ENCODE results near the gene PTPN6.

PTPN6 gene

DNA sequence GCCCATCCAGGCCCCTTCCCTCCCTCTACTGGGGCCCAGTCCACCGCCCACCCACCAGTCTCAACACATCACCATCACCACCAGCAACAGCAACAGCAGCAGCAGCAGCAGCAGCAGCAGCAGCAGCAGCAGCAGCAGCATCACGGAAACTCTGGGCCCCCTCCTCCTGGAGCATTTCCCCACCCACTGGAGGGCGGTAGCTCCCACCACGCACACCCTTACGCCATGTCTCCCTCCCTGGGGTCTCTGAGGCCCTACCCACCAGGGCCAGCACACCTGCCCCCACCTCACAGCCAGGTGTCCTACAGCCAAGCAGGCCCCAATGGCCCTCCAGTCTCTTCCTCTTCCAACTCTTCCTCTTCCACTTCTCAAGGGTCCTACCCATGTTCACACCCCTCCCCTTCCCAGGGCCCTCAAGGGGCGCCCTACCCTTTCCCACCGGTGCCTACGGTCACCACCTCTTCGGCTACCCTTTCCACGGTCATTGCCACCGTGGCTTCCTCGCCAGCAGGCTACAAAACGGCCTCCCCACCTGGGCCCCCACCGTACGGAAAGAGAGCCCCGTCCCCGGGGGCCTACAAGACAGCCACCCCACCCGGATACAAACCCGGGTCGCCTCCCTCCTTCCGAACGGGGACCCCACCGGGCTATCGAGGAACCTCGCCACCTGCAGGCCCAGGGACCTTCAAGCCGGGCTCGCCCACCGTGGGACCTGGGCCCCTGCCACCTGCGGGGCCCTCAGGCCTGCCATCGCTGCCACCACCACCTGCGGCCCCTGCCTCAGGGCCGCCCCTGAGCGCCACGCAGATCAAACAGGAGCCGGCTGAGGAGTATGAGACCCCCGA is 14.3 kb upstream of the PTPN6 start:
- TF ChIP-seq, protein P1, sequence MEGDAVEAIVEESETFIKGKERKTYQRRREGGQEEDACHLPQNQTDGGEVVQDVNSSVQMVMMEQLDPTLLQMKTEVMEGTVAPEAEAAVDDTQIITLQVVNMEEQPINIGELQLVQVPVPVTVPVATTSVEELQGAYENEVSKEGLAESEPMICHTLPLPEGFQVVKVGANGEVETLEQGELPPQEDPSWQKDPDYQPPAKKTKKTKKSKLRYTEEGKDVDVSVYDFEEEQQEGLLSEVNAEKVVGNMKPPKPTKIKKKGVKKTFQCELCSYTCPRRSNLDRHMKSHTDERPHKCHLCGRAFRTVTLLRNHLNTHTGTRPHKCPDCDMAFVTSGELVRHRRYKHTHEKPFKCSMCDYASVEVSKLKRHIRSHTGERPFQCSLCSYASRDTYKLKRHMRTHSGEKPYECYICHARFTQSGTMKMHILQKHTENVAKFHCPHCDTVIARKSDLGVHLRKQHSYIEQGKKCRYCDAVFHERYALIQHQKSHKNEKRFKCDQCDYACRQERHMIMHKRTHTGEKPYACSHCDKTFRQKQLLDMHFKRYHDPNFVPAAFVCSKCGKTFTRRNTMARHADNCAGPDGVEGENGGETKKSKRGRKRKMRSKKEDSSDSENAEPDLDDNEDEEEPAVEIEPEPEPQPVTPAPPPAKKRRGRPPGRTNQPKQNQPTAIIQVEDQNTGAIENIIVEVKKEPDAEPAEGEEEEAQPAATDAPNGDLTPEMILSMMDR (IDR thresholded peaks at IDR 0.05; ENCODE audit: low read length): no peak
- TF ChIP-seq EZH2phosphoT487 (IDR thresholded peaks at IDR 0.05; ENCODE audit: low read length) (no peak), EZH2 (optimal IDR thresholded peaks at IDR 0.05; ENCODE audit: low read depth, low read length) (no peak)
- Histone ChIP-seq H3K36me3 (replicated peaks; ENCODE audit: insufficient read depth, low read length) (no peaks in the 10 kb centered on the region), H3K9ac (ENCODE audit: low read length) (peak overlapping the region; percentile 95), H3K4me2 (ENCODE audit: low read depth, low read length) (peak overlapping the region; percentile 76), H2AFZ (ENCODE audit: low read length) (no peak overlapping the region), H3K9me3 (replicated peaks; ENCODE audit: insufficient read depth, low read length) (no peaks in the 10 kb centered on the region), H3K9me2 (replicated peaks; ENCODE audit: insufficient read depth, low read length) (no peaks in the 10 kb centered on the region), H3K4me3 (ENCODE audit: low read length) (peak overlapping the region; percentile 67), H3K27me3 (replicated peaks; ENCODE audit: insufficient read depth, low read length) (no peaks in the 10 kb centered on the region), H3K27ac (ENCODE audit: low read length) (peak overlapping the region; percentile 88; the same call in 1 of the 2 replicates), H4K20me1 (ENCODE audit: insufficient read depth, low read length) (no peaks in the 10 kb centered on the region), H3K79me2 (ENCODE audit: low read length) (peaks cover 37% of the 10 kb centered on the region), H3F3A (ENCODE audit: insufficient read depth, low read length) (peaks cover 7% of the 10 kb centered on the region; the same call in 1 of the 2 replicates), H3K4me1 (ENCODE audit: low read length) (peaks cover 8% of the 10 kb centered on the region; the same call in 1 of the 2 replicates)
- no peak for DNase-seq

DNA sequence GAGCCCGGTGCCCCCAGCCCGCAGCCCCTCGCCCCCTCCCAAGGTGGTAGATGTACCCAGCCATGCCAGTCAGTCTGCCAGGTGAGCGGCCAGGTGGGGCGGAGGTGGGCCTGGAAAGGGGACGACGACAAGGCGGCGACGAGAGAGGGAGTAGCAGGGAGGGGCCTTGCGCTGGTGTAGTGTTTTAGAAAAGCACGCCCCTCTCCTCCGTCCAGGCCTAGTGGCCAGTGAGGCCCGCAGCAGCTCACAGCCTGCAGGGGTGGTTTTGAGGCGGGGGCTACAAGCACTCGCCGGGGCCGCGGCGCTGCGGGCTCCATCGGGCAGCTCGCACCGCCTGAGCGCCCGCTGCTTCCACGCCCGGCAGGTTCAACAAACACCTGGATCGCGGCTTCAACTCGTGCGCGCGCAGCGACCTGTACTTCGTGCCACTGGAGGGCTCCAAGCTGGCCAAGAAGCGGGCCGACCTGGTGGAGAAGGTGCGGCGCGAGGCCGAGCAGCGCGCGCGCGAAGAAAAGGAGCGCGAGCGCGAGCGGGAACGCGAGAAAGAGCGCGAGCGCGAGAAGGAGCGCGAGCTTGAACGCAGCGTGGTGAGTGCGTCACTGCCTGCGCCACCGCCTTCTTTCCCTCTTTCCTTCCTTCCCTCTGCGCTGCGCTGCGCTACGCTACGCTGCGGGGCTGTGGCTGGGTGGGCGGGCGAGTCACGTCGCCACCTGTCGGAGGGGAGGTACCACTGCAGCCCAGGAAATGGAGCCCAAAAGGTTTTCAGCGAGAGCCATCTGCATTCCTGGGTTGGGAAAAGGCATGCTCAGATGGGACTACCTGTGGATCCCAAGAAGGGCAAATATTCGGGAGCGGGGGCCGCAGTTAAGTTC is 13.4 kb upstream of the PTPN6 start:
- Histone ChIP-seq H3K9me3 (replicated peaks; ENCODE audit: insufficient read depth, low read length) (no peaks in the 10 kb centered on the region), H3K4me2 (ENCODE audit: low read depth, low read length) (peak overlapping the region; percentile 76), H3K36me3 (replicated peaks; ENCODE audit: insufficient read depth, low read length) (no peaks in the 10 kb centered on the region), H2AFZ (ENCODE audit: low read length) (peak overlapping the region; percentile 47; the same call in 1 of the 2 replicates), H3K9ac (ENCODE audit: low read length) (peak overlapping the region; percentile 95), H4K20me1 (ENCODE audit: insufficient read depth, low read length) (no peaks in the 10 kb centered on the region), H3K4me3 (ENCODE audit: low read length) (peak overlapping the region; percentile 67), H3K9me2 (replicated peaks; ENCODE audit: insufficient read depth, low read length) (no peaks in the 10 kb centered on the region), H3F3A (ENCODE audit: insufficient read depth, low read length) (peaks cover 8% of the 10 kb centered on the region; the same call in 1 of the 2 replicates), H3K79me2 (ENCODE audit: low read length) (peaks cover 29% of the 10 kb centered on the region), H3K4me1 (ENCODE audit: low read length) (peaks cover 8% of the 10 kb centered on the region; the same call in 1 of the 2 replicates), H3K27me3 (replicated peaks; ENCODE audit: insufficient read depth, low read length) (no peaks in the 10 kb centered on the region), H3K27ac (ENCODE audit: low read length) (peak overlapping the region; percentile 88)
- no peak for TF ChIP-seq EZH2 (optimal IDR thresholded peaks at IDR 0.05; ENCODE audit: low read depth, low read length)
- TF ChIP-seq, protein P1 (IDR thresholded peaks at IDR 0.05; ENCODE audit: low read length): peak; percentile 94
- peak; percentile 97 for DNase-seq

DNA sequence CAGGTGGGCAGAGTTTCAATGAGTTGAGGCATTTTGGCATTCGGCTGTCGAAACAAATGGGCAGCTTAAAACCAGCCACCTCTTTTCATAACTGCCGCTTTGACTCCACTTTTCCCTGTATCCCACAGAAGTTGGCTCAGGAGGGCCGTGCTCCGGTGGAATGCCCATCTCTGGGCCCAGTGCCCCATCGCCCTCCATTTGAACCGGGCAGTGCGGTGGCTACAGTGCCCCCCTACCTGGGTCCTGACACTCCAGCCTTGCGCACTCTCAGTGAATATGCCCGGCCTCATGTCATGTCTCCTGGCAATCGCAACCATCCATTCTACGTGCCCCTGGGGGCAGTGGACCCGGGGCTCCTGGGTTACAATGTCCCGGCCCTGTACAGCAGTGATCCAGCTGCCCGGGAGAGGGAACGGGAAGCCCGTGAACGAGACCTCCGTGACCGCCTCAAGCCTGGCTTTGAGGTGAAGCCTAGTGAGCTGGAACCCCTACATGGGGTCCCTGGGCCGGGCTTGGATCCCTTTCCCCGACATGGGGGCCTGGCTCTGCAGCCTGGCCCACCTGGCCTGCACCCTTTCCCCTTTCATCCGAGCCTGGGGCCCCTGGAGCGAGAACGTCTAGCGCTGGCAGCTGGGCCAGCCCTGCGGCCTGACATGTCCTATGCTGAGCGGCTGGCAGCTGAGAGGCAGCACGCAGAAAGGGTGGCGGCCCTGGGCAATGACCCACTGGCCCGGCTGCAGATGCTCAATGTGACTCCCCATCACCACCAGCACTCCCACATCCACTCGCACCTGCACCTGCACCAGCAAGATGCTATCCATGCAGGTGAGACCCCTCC is 12.6 kb upstream of the PTPN6 start:
- peak overlapping the region; percentile 88; the same call in 1 of the 2 replicates for H3K27ac ChIP-seq (ENCODE audit: low read length)
- no peaks in the 10 kb centered on the region for H4K20me1 ChIP-seq (ENCODE audit: insufficient read depth, low read length)
- peaks cover 21% of the 10 kb centered on the region for H3K79me2 ChIP-seq (ENCODE audit: low read length)
- TF ChIP-seq, protein P1 (IDR thresholded peaks at IDR 0.05; ENCODE audit: low read length): no peak
- no peak for TF ChIP-seq EZH2phosphoT487 (IDR thresholded peaks at IDR 0.05; ENCODE audit: low read length)
- H3F3A ChIP-seq (ENCODE audit: insufficient read depth, low read length): peaks cover 15% of the 10 kb centered on the region
- H3K9me3 ChIP-seq (replicated peaks; ENCODE audit: insufficient read depth, low read length): no peaks in the 10 kb centered on the region
- H3K27me3 ChIP-seq (replicated peaks; ENCODE audit: insufficient read depth, low read length): no peaks in the 10 kb centered on the region
- no peak overlapping the region for H2AFZ ChIP-seq (ENCODE audit: low read length)
- no peaks in the 10 kb centered on the region for H3K36me3 ChIP-seq (replicated peaks; ENCODE audit: insufficient read depth, low read length)
- peak overlapping the region; percentile 11; the same call in 1 of the 2 replicates for H3K4me3 ChIP-seq (ENCODE audit: low read length)
- DNase-seq: no peak
- peak overlapping the region; percentile 42; the same call in 1 of the 2 replicates for H3K4me2 ChIP-seq (ENCODE audit: low read depth, low read length)
- no peaks in the 10 kb centered on the region for H3K9me2 ChIP-seq (replicated peaks; ENCODE audit: insufficient read depth, low read length)
- H3K9ac ChIP-seq (ENCODE audit: low read length): peak overlapping the region; percentile 44
- H3K4me1 ChIP-seq (ENCODE audit: low read length): peaks cover 8% of the 10 kb centered on the region; the same call in 1 of the 2 replicates
